ENCODE results near the gene GPA33.

The GPA33 gene

DNA sequence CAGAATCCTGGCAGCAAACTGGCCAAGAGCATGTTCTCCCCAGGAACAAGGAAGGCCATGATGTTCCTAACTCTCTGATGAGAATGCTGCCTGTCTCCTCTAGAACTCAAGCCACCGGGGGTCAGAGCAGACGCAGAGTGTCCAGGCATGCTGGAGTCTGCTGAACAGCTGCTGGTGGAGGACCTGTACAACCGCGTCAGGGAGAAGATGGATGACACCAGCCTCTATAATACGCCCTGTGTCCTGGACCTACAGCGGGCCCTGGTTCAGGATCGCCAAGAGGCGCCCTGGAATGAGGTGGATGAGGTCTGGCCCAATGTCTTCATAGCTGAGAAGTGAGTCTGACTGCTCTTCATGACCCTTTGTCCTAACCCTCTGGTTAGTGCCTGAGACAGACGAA, 27.0 kb upstream of the GPA33 start:
- DNase-seq (ENCODE audit: low read depth): no peak

DNA sequence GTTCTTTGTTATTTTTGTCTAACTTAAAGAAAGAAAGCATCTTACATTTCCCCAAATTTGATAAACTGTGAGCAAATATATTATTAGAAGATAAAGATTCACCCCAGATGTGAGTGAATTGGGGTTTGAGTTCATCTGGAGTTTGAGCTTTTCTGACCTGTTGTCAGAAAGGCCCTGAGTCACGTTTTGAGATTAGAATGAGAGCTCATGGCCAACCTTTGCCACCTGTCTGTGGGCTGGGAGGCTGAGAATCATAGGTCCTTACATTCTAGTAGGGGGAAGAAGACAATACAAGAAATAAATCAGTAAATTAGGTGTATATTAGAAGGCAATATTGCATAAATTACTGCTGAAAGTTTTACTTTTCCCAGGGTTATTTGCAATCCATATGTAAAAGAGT, 26.0 kb upstream of the GPA33 start:
- no peak for DNase-seq (ENCODE audit: low read depth)

DNA sequence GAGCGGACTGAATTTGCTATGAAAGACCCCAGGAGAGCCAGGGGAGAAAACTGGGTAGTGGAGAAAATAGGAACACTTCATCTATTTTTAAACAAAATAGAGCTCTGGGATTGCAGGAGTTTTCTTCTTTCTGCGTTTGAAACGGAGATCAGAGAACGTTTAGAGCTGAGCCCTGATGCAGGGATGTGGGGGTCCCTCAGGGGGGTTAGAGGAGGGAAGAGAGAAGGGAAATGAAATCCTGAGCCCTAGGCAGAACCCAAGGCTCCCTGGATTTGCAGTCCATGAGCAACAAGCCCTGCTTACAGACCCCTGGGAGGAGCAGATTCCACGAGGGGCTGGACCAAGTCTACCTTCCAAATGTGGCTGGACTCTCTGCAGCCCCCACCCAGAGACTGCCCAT, 25.5 kb upstream of the GPA33 start:
- DNase-seq (ENCODE audit: low read depth): no peak

DNA sequence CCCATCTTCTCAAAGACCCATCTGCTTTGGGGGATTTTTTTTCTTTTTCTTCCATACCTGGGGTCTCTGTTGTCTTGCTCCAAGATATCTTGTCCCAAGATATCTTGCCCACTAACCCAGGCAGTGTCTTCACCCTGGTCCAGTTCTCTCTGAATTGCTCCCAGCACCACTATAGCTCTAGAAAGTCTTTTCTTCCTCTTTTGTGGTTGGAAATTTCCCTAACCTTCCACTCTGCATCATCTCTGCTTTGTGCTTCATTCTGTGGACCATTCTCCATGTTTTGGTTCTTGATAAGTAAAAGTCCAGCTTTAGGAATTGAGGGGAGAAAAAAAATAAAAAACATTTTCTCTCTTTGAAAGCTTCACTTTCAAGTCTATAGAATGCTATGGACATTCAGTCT, 24.5 kb upstream of the GPA33 start:
- DNase-seq (ENCODE audit: low read depth): no peak

DNA sequence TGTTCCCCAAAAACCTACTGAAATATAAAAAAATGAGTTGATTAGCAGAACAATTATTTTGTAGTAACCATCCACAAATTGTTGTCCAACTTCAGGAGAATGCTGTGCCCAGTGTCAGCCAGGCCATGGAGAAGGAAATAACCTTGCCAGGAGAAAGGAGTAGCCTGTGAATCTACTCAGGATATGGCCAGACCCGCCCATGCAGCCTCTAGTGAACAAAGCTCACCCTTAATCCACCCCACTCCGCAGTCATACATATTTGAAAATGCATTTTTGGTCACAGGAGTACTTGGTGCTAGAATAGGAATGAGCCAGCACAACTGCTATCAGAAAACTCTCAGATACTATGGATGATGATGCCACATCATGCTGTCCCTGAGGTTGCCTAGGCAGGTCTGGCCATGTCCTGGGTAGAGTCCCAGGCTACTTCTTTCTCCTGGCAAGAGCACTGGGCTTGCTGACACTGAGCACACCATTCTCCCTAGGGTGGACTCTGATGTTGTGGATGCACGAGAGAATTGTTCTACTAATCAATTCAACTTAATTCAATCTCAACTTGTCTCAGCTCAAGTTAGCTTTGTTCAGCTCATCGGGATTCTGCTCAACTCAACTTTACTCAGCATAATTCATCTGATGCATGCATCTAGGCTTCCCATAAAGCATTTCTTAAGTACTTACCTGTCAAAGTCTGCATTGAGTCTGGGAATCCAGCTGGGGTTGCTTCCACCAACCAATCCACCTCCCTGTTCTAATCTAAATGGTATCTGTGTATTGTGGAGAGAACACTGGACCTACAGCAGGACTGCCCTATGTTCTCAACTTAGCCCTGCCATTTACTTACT, 21.9 kb upstream of the GPA33 start:
- no peak for DNase-seq (ENCODE audit: low read depth)

DNA sequence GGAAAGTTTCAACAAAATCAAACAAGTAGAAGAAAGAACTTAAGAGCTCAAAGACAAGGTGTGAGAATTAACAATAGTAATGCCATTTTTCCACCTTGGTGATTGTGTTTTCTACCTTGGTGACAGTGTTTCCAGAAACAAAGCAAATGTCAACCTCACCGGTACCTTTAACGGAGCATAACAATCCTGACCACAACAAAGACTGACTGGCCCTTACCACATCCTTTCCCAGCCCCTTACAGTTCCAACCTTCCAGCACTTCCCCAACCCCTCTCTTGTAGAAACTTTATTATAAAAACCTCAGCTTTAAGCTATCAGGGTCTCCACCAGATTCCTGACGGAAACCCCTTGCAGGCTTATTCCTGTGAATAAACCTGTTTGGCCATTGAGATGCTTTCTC, 20.4 kb upstream of the GPA33 start:
- no peak for DNase-seq (ENCODE audit: low read depth)

DNA sequence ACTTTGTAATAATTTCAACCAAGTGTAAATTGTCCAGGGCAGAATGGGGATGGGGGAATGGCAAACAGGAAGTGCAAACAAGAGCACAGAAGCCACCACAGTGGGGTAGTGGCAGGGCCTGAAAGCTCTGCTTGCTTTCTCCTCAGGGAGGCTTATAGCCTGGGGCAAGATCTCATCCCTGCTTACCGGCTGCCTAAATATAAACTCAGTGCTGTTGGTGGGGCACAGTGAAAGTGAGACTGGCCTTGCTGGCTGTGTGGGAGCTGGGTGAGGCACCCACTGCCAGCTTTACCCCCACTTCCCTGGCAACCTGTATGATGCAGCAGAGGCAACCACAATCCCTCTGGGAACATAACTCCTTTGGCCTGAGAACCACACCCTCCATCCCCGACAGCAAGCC, 18.9 kb upstream of the GPA33 start:
- no peak for DNase-seq (ENCODE audit: low read depth)

DNA sequence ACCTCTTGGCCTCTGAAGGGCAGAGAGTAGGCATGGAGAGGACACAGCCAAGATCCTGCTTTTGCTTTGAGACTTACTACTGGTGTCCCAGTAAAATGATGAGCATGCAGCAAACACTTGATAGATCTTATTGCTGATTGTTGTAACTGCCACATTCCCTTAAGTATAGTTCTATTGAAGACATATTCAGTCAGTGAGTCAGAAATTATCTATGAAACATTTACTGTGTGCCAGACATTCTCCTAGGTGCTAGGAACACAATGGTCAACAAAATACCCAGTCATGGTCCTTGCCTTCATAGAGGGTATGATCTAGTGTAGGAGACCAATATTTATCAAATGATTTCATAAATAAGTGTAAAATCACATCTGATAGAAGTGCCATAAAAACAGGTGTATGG, 17.3 kb upstream of the GPA33 start:
- no peak for DNase-seq (ENCODE audit: low read depth)

DNA sequence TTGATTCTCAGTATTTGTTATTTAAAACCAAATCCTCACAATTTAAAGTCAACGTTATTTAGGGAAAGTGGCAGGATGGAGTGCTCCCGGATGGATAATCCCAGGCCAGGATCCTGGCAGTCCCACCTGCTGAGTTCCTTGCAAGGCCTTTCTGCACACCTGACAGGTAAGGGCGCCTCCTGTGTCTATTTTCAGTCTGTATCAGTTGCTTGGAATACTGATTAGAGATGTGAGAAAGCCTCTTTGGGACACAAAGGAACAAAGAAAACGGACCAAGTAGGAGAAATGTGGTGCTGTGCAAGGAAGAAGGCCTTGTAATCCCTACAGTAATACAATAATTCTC, 15.9 kb upstream of the GPA33 start:
- no peak for DNase-seq (ENCODE audit: low read depth)

DNA sequence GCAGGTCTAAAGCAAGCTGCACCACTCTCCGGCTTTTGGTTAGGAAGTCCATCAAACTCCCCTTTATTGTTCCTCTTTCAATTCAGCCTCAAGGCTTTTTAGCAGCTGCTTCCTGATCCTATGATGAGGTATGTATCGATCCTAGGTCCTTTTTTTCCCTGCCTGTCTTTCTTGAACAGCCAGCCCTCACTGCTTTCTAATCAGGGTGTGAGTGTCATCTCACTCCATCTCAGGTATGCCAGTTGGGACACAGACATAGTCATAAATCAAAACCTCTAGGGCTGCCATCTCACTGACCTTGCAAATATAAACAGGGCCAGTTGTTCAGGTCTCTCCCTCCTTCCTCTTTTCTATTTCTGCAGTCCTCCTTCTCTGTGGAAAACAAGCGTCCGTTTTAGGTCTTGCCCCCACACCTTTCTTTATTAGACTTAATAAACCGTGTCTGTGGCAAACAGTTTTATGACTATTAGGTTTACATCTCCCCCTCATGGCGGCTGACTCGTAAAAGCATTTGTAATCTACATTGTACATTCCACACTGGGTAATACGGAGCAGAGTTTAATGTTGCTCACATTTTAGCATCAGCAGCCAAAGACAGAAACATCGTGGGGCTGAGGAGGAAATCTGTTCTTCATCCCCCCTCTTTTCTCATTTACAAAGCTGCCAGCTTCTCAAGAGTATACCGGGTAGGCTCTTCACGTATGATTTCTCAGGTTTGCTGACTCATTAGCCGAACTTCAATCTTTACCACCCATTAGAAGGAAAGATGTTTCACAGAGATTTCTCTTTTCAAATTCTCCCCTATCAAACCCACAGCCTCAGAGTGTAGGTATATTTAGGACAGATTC, 15.3 kb upstream of the GPA33 start:
- DNase-seq (ENCODE audit: low read depth): no peak

DNA sequence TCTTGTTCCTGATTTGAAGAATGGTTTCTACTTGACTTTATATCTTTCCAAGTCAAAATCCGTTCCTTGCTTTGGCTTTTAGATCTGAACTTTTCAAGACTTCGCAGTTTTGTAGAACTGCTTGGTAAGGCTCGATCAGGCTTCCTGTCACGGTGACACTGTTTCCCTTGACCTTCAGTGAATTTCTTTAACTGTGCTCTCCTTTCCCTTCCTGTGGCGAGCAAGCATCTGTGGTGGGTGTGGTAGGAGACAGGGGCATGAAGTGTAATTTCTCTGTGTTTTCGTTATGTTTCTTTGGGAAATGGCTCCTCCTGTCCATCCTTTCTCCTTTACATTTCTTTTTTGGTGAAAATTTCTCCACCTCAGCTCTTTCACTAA, 14.1 kb upstream of the GPA33 start:
- no peak for DNase-seq (ENCODE audit: low read depth)

DNA sequence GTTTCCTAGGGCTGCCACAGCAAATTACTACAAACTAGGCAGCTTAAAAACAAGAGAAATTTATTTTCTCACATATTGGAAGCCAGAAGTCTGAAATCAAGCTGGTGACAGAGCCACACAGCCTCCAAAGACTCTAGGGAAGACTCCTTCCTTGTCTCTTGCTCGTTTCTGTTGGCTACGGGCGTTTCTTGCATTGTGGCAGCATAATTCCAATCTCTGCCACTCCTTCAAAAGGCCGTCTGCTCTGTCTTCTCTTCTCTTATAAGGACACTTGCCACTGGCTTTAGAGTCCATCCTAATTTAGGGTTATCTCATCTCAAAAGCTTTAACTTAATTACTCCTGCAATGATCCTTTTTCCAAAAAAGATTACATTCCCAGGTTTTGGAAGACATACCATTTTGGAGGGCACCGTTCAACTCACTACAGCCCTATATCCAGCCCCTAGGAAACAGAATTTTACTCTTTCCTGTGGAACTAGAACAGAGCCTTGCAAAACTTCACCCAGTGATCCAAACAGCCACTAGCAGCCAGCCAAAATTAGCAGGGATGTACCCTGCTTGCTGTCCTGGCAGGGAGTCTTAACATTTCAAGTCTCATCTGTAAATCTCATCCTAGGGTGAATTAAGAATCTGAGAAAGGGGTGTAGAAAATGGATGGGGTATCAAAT, 12.9 kb upstream of the GPA33 start:
- DNase-seq (ENCODE audit: low read depth): no peak

DNA sequence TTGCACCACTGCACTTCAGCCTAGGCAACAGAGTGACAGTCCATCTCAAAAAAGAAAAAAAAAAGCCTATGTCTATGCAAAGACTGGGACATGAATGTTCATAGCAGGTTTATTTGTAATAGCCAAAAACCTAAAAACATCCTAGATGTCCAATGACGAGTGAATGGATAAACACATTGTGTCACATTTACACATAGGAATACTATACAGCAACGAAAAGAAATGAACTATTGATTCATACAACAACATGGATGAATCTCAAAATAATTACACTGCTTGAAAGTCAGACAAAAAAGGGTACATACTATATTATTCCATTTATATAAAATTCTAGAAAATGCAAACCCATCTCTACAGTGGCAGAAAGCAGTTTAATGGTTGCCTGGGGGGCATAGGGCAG, 11.6 kb upstream of the GPA33 start:
- DNase-seq (ENCODE audit: low read depth): no peak

DNA sequence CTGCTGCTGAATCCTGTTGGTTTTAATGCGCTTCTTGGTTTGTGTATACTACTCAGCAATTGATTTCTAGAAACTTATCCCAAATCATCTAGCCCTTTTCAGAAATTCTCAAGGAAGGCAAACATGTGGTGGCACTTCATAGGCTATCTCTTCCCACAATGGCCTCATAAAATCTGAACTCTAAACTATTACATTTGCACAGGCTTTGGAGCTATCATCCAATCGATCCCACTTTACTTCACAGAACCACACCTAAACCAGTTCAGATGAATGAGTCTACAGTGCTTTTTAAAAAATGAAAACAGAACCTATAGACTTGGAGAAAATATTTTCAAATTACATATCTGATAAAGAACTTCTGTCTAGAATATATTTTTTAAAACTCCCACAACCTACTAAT, 10.6 kb upstream of the GPA33 start:
- DNase-seq (ENCODE audit: low read depth): no peak

DNA sequence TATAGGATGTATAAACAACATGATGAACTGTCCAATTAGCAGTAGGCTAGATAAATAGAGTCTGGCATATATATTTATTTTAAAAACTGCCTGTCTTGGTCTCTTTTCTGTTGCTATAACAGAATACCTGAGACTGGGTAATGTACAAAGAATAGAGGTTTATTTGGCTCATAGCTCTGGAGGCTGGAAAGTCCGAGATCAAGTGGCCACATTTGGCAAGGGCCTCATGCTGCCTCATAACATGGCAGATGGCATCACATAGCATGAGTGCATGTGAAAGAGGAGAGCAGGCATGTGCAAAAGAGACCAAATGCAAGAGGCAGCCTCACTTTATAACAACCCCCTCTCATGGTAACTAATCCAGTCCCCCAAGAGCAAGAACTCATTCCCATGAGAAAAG, 9.7 kb upstream of the GPA33 start:
- no peak for DNase-seq (ENCODE audit: low read depth)

DNA sequence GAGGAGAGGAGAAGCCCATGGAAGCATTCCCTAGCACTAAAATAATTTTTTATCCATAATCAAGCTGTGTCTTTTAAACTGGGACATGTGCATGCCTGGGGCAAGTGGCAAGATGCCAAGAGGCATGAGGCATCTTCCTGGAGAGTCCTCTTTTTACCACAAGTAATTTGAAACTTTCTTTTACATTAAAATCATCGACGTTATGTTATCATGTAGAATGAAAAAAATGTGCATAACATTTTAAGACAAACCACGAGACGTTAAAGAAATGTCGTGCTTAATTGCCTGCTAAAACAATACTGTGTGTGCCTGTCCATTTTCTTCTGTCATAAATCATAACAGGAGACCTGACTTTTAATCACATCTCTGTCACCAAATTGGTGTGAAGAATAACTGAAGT, 5.2 kb upstream of the GPA33 start:
- no peak for DNase-seq (ENCODE audit: low read depth)

DNA sequence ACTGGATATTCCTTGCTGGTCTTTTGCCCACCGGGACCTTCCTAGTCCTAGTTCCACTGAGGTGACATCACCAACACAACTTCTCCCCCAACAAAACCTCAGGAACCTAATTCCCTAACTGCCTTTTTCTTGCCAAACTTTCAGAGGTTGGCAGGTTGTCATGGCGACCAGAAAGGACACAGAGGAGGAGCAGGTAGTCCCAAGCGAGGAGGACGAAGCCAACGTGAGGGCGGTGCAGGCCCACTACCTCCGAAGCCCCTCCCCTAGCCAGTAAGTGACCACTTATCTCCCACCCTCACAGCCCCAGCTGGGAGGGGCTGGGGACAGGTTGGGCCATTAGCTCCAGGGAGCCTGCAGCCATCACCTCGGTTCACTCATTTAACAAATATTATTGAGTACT, 4.5 kb upstream of the GPA33 start:
- DNase-seq (ENCODE audit: low read depth): no peak

DNA sequence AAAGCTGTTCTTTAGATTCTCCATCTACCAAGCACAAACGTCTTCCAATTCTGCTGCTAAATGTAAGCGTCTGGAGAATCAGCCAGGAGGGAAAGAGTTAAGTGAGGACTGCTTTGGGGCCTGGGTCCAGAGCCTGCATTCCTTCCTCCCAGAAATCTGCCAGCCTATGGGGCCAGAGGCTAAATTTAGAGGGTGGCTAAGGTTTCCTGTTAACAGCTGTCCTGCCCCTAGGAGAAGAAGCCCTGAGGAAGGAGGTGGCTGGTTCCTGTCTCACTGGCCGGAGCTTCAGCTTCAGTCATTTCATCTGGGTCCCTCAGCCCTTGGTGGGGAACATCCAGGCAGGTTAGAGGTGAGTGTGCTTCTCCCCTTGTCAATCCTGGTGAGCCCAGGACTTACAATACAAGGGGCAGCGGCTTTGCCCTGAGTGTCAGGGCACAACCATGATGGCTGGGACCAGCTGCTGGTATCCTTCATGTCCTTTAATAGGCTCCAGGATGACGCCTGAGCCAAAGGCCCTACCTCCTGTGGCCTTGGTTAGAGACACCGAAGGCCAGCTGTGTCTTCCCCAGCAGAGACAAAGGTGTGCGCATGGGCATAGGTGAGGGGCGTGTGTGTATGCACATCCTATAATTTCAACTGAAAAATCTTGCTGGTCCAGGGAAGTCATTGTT, 3.8 kb upstream of the GPA33 start, which contains the start of gene STYXL2:
TSS of gene STYXL2 (plus strand) at position 230 of the 671 bp plus-strand sequence. CDS start 775 bp downstream, outside the sequence.
- no peak for DNase-seq (ENCODE audit: low read depth)

DNA sequence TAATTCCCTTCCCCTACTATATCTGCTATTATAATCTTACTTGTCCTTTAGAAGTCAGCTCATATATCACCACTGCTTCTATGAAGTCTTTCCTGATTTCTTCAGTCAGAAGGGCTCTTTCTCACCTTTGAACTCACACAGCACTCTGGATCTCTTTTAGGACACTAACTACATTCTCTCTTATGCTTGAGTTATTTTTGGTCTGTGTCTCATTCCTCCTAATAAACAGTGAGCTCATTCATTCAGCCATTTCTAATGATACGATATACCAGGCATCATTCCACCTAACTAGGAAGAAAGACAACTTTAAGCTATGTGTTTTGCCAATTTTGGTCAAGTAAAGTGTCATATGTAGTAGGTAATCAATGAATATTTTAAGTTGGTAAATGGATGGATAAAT, 2.5 kb upstream of the GPA33 start:
- no peak for DNase-seq (ENCODE audit: low read depth)

DNA sequence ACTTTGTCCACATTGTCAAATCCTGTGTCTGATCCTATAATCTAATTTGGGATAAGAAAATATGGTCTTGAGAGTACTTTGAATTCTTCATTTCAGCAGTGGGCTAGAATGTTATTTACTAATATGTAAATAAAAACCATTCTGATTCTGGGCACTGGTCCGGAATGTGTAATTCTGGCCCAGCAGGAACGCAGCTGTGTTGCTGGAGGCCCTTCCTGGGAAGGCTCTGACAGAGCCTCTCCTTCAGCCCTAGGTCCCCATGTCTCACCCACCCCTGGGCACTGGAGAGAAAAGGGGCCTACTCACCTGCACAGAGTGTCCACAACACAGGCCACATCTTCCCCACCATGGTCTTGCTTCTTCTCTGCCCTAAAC, 251 bp downstream of the GPA33 start:
- DNase-seq (ENCODE audit: low read depth): no peak

DNA sequence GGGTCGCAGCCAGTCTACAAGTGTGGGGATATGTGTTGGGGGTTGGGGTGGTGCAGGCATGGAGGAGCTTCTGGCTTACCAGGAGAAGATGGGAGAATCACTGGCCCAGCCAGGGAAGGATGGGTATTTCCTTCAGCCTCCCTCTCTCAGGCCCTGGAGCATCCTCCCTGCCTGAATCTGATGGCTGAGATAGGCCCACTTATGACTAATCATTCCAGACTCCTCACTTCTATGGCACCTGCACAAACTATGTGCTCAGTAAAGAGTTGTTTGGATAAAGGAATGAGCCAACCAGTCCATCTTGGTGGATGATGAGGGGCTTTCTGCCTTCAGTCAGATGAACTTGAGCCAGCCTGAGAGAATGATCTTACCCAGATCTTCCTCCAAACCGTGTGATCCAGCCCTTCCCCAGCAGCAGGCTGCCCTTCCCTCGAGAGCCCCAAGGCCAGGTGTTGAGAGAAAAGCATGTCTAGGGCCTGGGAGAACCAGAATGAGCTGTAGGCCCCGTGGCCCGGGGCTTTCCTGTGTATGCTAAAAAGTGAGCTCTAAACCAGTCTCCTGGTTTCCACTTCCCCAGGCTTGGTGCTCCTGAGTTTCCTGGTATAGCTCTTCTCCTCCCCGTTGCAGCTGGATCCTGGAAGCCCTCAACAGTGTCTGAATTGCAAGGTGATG, 1.3 kb downstream of the GPA33 start:
- DNase-seq (ENCODE audit: low read depth): no peak

DNA sequence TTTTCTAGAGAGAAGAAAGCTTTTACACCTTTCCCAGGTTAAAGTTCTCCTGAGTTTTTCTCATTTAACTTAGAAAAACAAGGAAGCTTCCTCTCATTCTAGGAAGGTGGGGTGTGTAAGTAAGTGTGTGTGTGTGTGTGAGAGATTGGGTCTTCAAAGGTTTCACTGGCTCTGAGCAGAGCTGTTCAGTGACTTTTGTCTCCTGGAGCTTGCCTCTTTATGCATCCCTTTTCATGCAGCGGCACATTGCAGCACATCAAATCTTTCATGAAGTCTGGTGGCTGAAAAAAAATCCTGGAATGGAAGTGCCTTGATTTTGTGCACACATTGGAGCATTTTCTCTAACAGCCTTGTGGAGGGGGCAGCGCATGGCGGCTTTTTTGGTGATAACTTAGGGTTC, 3.4 kb downstream of the GPA33 start:
- DNase-seq (ENCODE audit: low read depth): no peak

Data from activated T-cell treated with anti-CD3 and anti-CD28 coated beads for 24 hours (primary cell).